CD4-positive, alpha-beta T cell treated with Interleukin-6 at 100 ng/mL for 8 hours (primary cell): ENCODE measurements around the gene EPB41L1.

Experiments used
- DNase-seq: peaks from one replicate; pipeline ENCODE4 v3.0.0-alpha.2; 2020; ENCODE audit warnings: mixed read lengths, low spot score

The EPB41L1 gene

GRCh38 chr20:36281785-36282380, 127.3 kb downstream of the EPB41L1 start:
- no peak for DNase-seq
